Measurements from ENCODE around the gene IQSEC1. TPM values are rescaled to one million over a fixed set of nuclear protein-coding genes. Genes with fewer than 3 reads are reported as not detected.

The IQSEC1 gene
- total RNA-seq, 2 donors from 2014 or later, result 38.0 to 62.9 TPM

DNA sequence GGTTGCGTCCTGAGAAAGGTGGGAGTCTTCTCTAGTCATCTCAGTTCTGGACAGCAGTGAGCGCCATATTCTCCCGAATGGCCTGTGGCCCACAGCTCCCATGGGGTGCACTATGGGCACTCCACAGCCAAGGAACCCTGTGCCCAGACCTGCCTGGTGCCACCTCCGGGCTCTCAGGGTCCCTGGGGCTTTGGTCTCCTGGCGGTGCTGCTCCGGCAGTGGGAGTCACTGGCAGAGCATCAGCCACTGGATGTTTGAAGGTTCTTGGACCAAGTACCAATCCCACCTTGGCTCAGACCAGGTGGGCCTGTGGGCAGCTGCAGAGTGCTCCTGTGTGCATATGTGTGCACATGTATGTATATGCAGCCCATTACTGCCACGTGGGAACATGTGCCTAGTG lies 163.5 kb downstream of the IQSEC1 start:
- Mint-ChIP-seq H3K36me3 (ENCODE audit: low read depth) (peaks cover 83% of the 10 kb centered on the region), H3K4me1 (no peaks in the 10 kb centered on the region), H3K9me3 (no peaks in the 10 kb centered on the region), H3K4me3 (no peak overlapping the region), H3K27me3 (no peaks in the 10 kb centered on the region), H3K27ac (no peak overlapping the region)
- no peak for ATAC-seq (replicated peaks)

DNA sequence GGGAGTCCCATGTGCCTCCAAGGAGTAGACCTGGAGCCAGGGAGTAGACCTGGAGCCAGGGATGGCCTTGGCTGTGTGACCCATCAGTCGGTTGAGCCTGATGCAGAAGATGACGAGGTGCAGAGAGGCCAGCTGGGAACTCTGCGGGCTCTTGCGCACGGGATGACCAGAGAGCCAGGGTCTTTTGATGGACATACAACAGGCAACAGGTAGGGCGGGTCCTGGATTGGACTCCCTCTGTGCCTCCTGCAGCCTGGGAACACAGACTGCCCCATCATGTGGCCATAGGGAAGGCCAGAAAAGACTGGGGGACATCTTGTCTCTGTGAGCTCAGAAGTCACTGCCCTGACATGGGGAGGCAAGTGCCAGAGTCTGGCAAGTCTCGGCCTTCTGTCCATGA lies 164.4 kb downstream of the IQSEC1 start:
- Mint-ChIP-seq H3K9me3 (no peaks in the 10 kb centered on the region), H3K27me3 (no peaks in the 10 kb centered on the region), H3K27ac (peak overlapping the region; percentile 56), H3K4me1 (no peaks in the 10 kb centered on the region), H3K4me3 (no peak overlapping the region), H3K36me3 (ENCODE audit: low read depth) (peaks cover 78% of the 10 kb centered on the region)
- ATAC-seq (replicated peaks), result no peak

DNA sequence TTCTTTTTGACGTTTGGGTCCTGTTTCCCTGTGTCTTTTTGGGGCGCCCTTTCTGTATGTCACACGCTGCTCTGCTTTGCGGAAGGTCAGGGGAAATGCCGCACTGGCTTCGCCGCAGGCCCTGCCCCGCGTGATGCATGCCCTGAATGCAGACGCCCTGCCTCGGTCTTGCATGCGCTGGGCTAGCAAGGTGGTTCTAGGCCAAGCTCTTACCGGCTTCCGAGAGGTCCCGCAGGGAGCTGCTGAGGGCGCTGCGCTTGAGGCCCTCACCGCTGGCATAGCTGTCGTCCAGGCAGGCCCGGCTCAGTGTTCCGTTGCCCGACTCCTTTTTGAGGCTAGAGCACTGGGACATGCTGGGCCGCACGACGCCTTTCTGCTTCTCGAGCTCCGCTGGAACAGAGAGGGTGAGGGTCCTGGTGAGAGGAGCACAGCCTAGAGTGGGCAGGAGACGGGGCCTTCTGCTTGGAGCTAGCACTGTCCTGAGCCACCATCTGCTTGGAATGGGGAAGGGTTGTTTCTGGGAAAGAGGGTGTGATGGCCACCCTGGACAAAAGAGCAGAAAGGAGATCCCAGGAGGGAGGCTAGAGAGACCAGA lies 165.0 kb downstream of the IQSEC1 start:
- Mint-ChIP-seq H3K27ac (peak overlapping the region; percentile 56), H3K36me3 (ENCODE audit: low read depth) (peaks cover 72% of the 10 kb centered on the region), H3K4me3 (no peak overlapping the region), H3K9me3 (no peaks in the 10 kb centered on the region), H3K4me1 (no peaks in the 10 kb centered on the region), H3K27me3 (no peaks in the 10 kb centered on the region)
- no peak for ATAC-seq (replicated peaks)

DNA sequence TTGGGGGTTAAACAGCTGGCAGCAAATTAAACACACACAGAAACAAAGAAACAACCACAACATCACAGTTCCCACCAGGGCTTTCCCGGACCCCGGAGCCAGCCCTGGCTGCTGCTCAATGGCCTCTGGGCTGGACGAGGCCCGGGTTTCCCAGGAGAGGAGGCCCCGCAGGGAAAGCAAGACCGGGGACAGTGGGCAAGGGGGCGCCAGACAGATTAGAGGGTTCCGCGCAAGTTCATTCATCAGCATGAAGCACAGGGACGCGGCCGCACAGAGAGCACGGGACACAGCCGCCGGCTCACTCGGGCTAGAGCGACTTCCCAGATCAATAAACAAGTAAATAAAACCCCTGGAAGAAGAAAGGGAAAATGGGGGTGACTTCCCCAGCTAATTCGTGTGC lies 165.5 kb downstream of the IQSEC1 start:
- no peaks in the 10 kb centered on the region for H3K9me3 Mint-ChIP-seq
- no peak overlapping the region for H3K27ac Mint-ChIP-seq
- no peaks in the 10 kb centered on the region for H3K4me1 Mint-ChIP-seq
- H3K4me3 Mint-ChIP-seq, result no peak overlapping the region
- H3K27me3 Mint-ChIP-seq, result no peaks in the 10 kb centered on the region
- peaks cover 69% of the 10 kb centered on the region for H3K36me3 Mint-ChIP-seq (ENCODE audit: low read depth)
- ATAC-seq (replicated peaks), result no peak

DNA sequence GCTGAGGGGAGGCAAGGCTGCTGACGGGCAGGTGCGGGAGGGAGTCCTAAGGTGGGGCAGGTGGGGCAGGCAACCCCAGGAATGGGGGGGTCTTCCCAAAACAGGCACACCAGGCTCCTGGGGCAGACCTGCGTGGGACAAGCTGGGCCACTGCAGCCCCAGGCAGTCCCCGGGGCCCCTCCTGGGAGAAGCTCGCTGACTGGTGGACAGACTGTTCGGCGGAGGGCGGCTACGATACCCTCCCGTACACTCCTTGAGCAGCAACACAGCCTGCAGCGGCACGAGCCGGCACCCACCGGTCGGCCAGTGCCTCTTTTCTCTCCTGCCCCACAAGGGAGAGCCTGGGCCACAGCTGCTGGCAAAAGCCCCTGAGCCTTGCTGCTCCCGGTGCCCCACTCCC lies 165.9 kb downstream of the IQSEC1 start:
- H3K4me3 Mint-ChIP-seq, result no peak overlapping the region
- H3K9me3 Mint-ChIP-seq, result no peaks in the 10 kb centered on the region
- no peaks in the 10 kb centered on the region for H3K4me1 Mint-ChIP-seq
- H3K36me3 Mint-ChIP-seq (ENCODE audit: low read depth), result peaks cover 69% of the 10 kb centered on the region
- H3K27me3 Mint-ChIP-seq, result no peaks in the 10 kb centered on the region
- no peak for ATAC-seq (replicated peaks)
- no peak overlapping the region for H3K27ac Mint-ChIP-seq

DNA sequence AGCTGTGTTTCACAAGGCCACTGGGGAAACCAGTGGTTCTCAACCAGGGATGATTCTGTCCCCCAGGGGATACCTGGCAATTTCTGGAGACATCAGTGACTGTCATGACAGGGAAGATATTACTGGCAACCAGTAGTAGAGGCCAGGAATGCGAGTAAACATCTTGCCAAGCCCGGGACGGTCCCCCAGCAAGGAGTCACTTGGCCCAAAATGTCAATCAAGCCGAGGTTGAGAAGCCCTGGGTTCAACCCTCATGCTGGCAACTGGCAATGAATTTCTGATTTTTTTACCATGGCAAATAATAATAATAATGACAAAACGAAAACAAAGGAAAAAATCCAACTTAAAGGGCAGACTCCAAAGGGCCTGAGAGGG lies 166.3 kb downstream of the IQSEC1 start:
- Mint-ChIP-seq H3K9me3 (no peaks in the 10 kb centered on the region), H3K4me1 (no peaks in the 10 kb centered on the region), H3K4me3 (no peak overlapping the region), H3K27me3 (no peaks in the 10 kb centered on the region), H3K27ac (no peak overlapping the region), H3K36me3 (ENCODE audit: low read depth) (peaks cover 69% of the 10 kb centered on the region)
- ATAC-seq (replicated peaks), result no peak

DNA sequence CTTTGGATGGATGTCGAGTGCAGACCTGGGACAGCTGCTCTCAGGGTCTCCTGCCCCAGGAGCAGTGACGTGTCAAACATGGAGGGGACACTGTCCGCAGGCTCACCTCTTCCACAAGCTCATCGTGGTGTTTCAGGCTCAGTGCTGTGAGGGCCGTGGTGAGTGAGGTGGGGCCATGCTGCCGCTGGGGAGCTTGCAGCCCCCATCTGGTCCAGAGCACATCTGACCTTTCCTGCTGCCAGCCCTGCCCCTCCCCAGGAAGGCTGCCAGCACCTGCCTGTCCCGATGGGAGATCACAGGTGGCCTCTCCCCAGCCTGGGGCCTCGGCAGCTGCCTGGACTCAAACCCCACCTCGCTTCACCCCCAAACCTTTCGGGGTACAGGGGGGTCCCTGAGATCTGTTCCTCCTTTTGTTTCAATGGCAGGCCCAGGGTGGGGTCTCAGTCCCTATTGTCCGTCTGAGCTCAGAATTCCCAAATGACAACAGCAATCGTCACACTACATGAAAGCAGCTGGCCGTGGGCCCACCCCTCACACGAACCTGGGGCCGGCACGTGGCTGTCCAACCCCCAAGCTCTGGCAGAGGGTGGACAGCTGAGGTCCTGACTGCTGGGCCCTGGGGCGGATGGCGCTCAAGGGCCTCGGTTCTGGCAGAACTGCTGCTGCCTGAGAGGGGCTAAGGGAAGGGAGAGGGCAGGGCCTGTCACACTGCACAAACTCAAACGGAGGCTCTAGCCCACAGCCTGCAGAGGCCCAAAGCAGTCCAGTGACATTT lies 166.9 kb downstream of the IQSEC1 start:
- Mint-ChIP-seq H3K4me1 (no peaks in the 10 kb centered on the region), H3K27ac (no peak overlapping the region), H3K27me3 (no peaks in the 10 kb centered on the region), H3K9me3 (no peaks in the 10 kb centered on the region), H3K4me3 (no peak overlapping the region), H3K36me3 (ENCODE audit: low read depth) (peaks cover 69% of the 10 kb centered on the region)
- ATAC-seq (replicated peaks), result no peak

DNA sequence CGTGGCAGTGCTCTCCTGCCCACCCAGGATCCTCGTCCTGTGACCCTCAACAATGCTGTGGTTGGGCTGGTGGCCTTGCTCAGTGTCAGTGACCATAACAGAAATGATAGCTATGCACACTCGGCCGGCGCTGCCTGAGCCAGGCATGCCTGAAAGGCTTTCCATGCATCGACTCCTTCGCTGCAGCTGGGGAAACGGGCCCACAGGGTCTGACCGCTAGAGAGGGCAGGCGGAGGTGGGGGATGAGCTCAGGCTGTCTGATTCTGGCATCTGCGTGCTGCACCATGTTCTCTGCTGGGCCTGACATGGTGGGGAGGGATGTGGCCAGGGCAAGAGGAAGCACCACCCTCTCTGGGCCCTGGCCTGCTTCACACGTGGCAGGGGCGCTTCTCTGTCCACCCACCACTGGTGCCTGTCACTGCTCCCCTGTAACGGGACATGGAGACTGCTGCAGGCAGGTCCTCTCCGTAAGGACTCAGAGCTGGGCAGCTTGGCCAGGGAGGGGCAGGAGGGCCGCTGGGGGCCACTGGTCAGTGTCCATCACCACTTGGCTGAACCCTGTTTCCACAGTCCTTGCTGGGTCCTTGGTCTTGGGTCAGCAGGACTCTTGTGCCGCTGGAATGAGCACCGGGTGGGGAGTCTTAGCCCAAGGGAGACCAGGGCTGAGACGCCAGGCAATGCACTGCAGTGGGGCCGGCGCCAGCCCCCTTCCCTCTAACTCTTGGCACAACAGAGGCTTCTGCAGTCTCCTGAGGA lies 167.7 kb downstream of the IQSEC1 start:
- no peaks in the 10 kb centered on the region for H3K9me3 Mint-ChIP-seq
- ATAC-seq (replicated peaks), result no peak

DNA sequence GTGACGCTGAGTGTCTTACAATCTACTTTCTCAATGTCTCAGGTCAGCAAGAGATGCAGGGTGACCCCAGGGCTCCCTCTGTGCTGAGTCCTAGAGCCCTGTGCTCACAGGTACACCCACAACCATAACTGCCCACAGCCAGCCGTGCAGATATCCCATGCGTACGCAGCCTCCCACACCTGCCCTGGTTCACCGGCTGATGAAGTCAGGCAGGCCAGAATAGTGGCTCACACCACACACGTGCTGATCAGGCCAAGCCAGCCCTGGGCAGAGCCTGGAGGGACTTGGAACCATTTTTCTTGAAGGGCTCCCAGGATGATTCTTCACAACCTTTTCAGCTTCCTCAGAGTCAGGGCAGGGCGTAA lies 168.3 kb downstream of the IQSEC1 start:
- H3K4me3 Mint-ChIP-seq, result no peak overlapping the region
- H3K27me3 Mint-ChIP-seq, result no peaks in the 10 kb centered on the region
- H3K4me1 Mint-ChIP-seq, result no peaks in the 10 kb centered on the region
- ATAC-seq (replicated peaks), result no peak
- H3K36me3 Mint-ChIP-seq (ENCODE audit: low read depth), result peaks cover 74% of the 10 kb centered on the region
- H3K9me3 Mint-ChIP-seq, result no peaks in the 10 kb centered on the region
- H3K27ac Mint-ChIP-seq, result no peak overlapping the region

More for the DNA sequence above, 167.7 kb downstream of the IQSEC1 start:
- Mint-ChIP-seq H3K4me1 (no peaks in the 10 kb centered on the region), H3K27me3 (no peaks in the 10 kb centered on the region), H3K27ac (no peak overlapping the region), H3K36me3 (ENCODE audit: low read depth) (peaks cover 70% of the 10 kb centered on the region), H3K4me3 (no peak overlapping the region)

DNA sequence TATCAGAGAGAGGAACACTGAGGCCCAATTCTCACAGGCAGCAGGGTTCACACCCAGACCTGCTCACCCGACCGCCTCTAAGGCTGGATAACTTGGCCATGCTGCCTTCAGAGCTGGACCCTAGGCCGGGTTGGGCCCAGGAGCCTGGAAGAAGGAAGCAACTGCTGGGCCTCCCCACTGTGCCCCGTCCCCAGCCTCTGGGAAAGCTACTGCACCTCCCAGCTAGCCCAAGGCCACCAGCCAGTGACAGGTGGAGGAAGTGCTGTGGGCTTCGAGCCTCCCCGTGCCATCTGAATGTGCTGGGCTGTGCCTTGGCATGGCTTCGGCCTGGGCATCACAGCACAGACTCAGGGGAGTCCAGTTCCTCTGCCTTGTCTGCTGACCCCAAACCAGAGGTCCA lies 169.3 kb downstream of the IQSEC1 start:
- no peaks in the 10 kb centered on the region for H3K9me3 Mint-ChIP-seq
- H3K4me1 Mint-ChIP-seq, result no peaks in the 10 kb centered on the region
- H3K27ac Mint-ChIP-seq, result no peak overlapping the region
- peaks cover 75% of the 10 kb centered on the region for H3K36me3 Mint-ChIP-seq (ENCODE audit: low read depth)
- ATAC-seq (replicated peaks), result no peak
- H3K27me3 Mint-ChIP-seq, result no peaks in the 10 kb centered on the region
- no peak overlapping the region for H3K4me3 Mint-ChIP-seq

DNA sequence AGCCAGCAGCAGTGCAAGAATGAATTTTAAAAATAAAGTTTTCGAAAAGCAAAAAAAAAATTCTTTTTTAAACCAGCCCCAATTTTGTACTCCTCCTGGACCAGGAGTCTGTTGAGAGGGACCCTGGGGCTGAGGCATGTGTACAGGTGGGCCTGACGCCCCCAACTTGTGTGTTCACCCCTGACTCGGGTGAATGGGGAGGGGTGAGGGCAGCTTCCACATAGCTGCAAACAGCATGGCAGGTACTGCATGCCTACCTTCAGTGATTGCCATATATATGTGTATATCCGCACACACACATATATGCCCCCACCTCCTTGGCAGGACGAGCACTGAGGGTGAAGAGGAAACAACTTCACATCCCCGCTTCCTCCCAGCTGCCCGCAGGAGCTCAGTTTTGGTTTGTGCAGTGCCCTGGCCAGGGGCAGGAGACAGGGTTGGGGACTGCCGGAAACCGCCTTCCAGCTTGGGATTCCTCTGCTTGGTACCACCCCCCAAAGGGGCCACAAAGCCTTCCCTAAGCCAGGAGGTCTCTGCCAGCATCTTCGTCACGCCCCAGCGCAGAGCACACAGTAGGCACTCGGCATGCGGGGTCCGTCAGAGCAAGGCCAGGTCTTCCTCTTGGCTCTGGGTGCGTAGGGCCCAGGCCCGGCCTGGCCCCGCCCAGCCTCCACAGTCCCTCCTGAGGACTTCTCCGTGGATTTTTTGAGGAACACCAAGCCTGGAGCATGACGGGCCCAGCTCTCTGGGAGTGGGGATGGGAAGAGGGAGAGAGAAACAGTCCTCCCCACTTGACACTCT lies 170.0 kb downstream of the IQSEC1 start:
- ATAC-seq (replicated peaks), result peak; percentile 9
- Mint-ChIP-seq H3K27me3 (no peaks in the 10 kb centered on the region), H3K27ac (no peak overlapping the region), H3K4me3 (no peak overlapping the region), H3K36me3 (ENCODE audit: low read depth) (peaks cover 73% of the 10 kb centered on the region), H3K4me1 (no peaks in the 10 kb centered on the region), H3K9me3 (no peaks in the 10 kb centered on the region)

DNA sequence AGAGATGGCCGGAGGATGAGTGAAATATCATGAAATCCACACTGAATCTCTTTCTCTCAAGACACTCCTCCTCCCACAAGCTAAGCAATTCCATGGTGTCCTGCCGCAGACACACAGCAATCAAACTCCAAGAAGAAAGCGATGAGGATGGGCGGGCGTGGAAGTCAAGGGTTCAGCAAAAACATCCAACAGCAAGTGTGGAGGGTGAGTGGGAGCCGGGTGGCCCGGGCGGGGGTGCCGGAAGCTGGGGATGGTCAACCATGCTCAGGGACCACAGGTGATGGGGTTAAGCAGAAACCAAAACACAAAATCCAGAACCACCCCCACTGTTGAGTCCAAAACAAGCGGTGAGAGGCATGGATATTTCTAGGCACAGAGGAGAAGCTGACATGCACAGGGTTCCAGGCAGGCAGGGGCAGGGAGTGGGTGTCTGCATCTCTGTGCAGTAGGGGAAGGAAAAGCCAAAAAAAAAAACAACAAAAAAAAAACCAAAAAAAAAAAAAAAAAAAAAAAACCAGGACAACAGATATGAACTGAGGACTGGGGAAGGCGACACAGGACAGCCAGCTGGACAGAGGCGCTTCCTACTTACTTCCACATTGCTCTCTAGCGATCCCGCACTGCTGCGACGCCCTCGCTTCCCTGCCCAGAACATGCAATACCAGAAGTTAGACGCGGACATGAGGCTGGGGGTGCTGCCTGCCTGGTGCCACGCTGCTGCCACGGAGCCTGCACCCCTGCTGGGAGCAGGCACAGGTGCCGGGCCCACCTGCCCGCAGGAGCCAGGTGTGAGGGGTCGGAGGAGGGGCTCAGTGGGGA lies 170.8 kb downstream of the IQSEC1 start:
- no peak overlapping the region for H3K4me3 Mint-ChIP-seq
- H3K4me1 Mint-ChIP-seq, result no peaks in the 10 kb centered on the region
- peaks cover 66% of the 10 kb centered on the region for H3K36me3 Mint-ChIP-seq (ENCODE audit: low read depth)
- H3K27me3 Mint-ChIP-seq, result no peaks in the 10 kb centered on the region
- peak overlapping the region; percentile 30 for H3K27ac Mint-ChIP-seq
- ATAC-seq (replicated peaks), result no peak
- no peaks in the 10 kb centered on the region for H3K9me3 Mint-ChIP-seq

DNA sequence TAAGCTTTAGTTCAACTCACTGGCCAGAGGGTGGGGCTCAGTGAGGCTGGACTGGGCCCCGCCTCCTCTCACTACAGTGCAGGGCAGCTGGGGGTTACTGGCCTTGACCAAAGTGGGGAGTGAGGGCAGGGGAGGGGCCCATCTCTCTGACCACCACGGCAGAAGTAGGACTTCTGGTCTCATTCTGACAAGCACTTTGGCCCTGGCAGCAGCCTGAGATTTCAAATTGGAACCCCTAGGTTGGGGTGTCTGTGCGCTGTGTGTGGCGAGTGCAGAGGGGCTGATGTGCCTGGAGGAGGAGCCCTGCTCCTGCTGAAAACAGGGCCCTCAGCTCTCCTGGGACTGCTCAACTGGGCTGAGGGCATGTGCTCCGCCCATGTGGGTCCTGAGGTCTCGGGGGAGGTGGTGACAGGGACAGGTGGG lies 171.6 kb downstream of the IQSEC1 start:
- Mint-ChIP-seq H3K27ac (peak overlapping the region; percentile 30), H3K9me3 (no peaks in the 10 kb centered on the region), H3K4me1 (no peaks in the 10 kb centered on the region), H3K36me3 (ENCODE audit: low read depth) (peaks cover 60% of the 10 kb centered on the region), H3K27me3 (no peaks in the 10 kb centered on the region), H3K4me3 (no peak overlapping the region)
- ATAC-seq (replicated peaks), result no peak
